ENCODE measurements around the gene ZEB2. TPM values are rescaled to one million over a fixed set of nuclear protein-coding genes. Genes with fewer than 3 reads are reported as not detected.

Gene ZEB2
- total RNA-seq, 1 experiment from 2014 or later, result 1.2 TPM

GRCh38 chr2:144459937-144460336, 60.0 kb downstream of the ZEB2 start:
- Histone ChIP-seq H3K79me2 (ENCODE audit: insufficient read depth, low read length) (no peaks in the 10 kb centered on the region), H4K5ac (ENCODE audit: insufficient read length, low read depth, low read length) (no peak overlapping the region), H3K18ac (ENCODE audit: insufficient read length, low read depth, low read length) (no peak overlapping the region), H3K4me2 (ENCODE audit: insufficient read depth, insufficient read length, low read length) (no peak overlapping the region), H3K9ac (ENCODE audit: extremely low read depth, insufficient read length, low read length) (no peak overlapping the region), H2BK12ac (ENCODE audit: insufficient read length, low read depth, low read length) (no peak overlapping the region), H2AK5ac (ENCODE audit: insufficient read length, low read length) (no peak overlapping the region), H2AFZ (ENCODE audit: low read length) (no peak overlapping the region), H3K79me1 (ENCODE audit: insufficient read depth, low read depth, low read length, poor library complexity, severe bottlenecking) (no peaks in the 10 kb centered on the region), H3K4ac (ENCODE audit: low read depth, low read length) (no peak overlapping the region), H3K9me3 (ENCODE audit: control insufficient read depth, low read depth, low read length) (no peaks in the 10 kb centered on the region), H4K8ac (replicated peaks; ENCODE audit: insufficient read length, low read depth, low read length) (no peak overlapping the region), H3K14ac (ENCODE audit: insufficient read depth, low read length) (no peak overlapping the region), H2BK120ac (ENCODE audit: low read depth, low read length, poor library complexity, severe bottlenecking) (no peak overlapping the region), H2BK15ac (ENCODE audit: low read depth, low read length) (no peak overlapping the region), H4K20me1 (ENCODE audit: control insufficient read depth, insufficient read depth, insufficient read length) (no peaks in the 10 kb centered on the region), H3K27ac (ENCODE audit: insufficient read length, low read depth, low read length) (no peak overlapping the region), H3K27me3 (ENCODE audit: insufficient read depth, low read length) (no peaks in the 10 kb centered on the region), H4K91ac (ENCODE audit: insufficient read length, low read depth, low read length) (no peak overlapping the region), H3K23ac (ENCODE audit: insufficient read length, low read depth, low read length) (no peak overlapping the region), H3T11ph (ENCODE audit: low read length) (no peak overlapping the region), H3K4me1 (ENCODE audit: insufficient read depth, low read length) (no peaks in the 10 kb centered on the region), H3K23me2 (ENCODE audit: insufficient read length, low read depth, low read length, poor library complexity, severe bottlenecking) (no peaks in the 10 kb centered on the region), H2BK20ac (ENCODE audit: low read depth, low read length, poor library complexity, severe bottlenecking) (no peak overlapping the region), H3K56ac (ENCODE audit: insufficient read length, low read depth, low read length) (no peak overlapping the region), H2BK5ac (ENCODE audit: insufficient read length, low read length) (no peak overlapping the region)
- no peaks in the 10 kb centered on the region for H3K9me3 Mint-ChIP-seq
- H3K27me3 Mint-ChIP-seq (ENCODE audit: low read depth), result peaks cover 4% of the 10 kb centered on the region
- TF ChIP-seq CTCF (conservative IDR thresholded peaks at IDR 0.05), result no peak
- H3K27ac Mint-ChIP-seq, result no peak overlapping the region
- H3K36me3 Mint-ChIP-seq (ENCODE audit: insufficient read depth in 1 of 3, low read depth in 3 of 3), result no peaks in the 10 kb centered on the region
- DNase-seq, result no peak
- no peak overlapping the region for H3K4me3 Mint-ChIP-seq
- whole genome bisulfite sequencing (ENCODE audit: extremely low coverage, insufficient read length, low lambda C conversion rate), result no CpG with 5 or more reads among the region's 5 CpGs
- peaks cover 17 to 18% of the 10 kb centered on the region in 2 experiments for H3K4me1 Mint-ChIP-seq

Measured in H9 (cell line).